ENCODE measurements around the gene SH3RF3. TPM values are rescaled to one million over a fixed set of nuclear protein-coding genes. Genes with fewer than 3 reads are reported as not detected.

SH3RF3 gene
- total RNA-seq, 1 experiment from 2014 or later, result 1.0 TPM

DNA sequence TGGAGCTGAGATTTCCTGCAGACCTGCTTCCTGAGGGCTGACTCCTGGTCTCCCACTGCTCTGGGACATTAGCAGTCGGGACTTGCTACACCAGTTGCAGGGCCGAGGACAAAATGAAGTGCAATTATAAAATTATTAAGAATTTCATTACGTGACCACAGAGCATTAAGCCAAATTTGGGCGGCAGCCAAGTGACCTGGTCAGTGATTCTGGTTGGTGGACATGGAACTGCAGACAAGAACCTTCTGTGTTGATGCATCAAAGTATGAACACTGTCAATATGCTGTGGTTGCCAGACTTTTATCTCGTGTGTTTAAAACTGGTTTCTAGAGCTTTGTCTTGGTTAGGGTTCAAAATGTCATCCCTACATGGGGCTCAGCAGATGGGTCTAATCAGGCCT, 24.8 kb downstream of the SH3RF3 start:
- CTCF ChIA-PET, result no interaction called here
- H3K9me3 Mint-ChIP-seq, result peaks cover 7% of the 10 kb centered on the region; the same call in 1 of the 2 replicates
- H3K4me3 Mint-ChIP-seq, result no peak overlapping the region
- H3K36me3 Mint-ChIP-seq, result no peaks in the 10 kb centered on the region
- ATAC-seq, result no peak
- no peak overlapping the region for H3K27ac Mint-ChIP-seq
- H3K27me3 Mint-ChIP-seq (ENCODE audit: low read depth), result no peaks in the 10 kb centered on the region
- TF ChIP-seq NFATC4 (CRISPR knock-in tag; IDR thresholded peaks at IDR 0.05) (no peak), GTF2I (CRISPR knock-in tag; conservative IDR thresholded peaks at IDR 0.05) (no peak), SMAD3 (CRISPR knock-in tag; IDR thresholded peaks at IDR 0.05; ENCODE audit: borderline replicate concordance) (no peak), CREM (CRISPR knock-in tag; IDR thresholded peaks at IDR 0.05) (no peak), FOXJ3 (CRISPR knock-in tag; IDR thresholded peaks at IDR 0.05; ENCODE audit: borderline replicate concordance) (no peak), ZNF232 (CRISPR knock-in tag; IDR thresholded peaks at IDR 0.05) (no peak), NR3C1 (CRISPR knock-in tag; conservative IDR thresholded peaks at IDR 0.05; ENCODE audit: low read depth) (no peak)
- TF ChIP-seq, protein P1, sequence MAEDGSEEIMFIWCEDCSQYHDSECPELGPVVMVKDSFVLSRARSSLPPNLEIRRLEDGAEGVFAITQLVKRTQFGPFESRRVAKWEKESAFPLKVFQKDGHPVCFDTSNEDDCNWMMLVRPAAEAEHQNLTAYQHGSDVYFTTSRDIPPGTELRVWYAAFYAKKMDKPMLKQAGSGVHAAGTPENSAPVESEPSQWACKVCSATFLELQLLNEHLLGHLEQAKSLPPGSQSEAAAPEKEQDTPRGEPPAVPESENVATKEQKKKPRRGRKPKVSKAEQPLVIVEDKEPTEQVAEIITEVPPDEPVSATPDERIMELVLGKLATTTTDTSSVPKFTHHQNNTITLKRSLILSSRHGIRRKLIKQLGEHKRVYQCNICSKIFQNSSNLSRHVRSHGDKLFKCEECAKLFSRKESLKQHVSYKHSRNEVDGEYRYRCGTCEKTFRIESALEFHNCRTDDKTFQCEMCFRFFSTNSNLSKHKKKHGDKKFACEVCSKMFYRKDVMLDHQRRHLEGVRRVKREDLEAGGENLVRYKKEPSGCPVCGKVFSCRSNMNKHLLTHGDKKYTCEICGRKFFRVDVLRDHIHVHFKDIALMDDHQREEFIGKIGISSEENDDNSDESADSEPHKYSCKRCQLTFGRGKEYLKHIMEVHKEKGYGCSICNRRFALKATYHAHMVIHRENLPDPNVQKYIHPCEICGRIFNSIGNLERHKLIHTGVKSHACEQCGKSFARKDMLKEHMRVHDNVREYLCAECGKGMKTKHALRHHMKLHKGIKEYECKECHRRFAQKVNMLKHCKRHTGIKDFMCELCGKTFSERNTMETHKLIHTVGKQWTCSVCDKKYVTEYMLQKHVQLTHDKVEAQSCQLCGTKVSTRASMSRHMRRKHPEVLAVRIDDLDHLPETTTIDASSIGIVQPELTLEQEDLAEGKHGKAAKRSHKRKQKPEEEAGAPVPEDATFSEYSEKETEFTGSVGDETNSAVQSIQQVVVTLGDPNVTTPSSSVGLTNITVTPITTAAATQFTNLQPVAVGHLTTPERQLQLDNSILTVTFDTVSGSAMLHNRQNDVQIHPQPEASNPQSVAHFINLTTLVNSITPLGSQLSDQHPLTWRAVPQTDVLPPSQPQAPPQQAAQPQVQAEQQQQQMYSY (CRISPR knock-in tag; IDR thresholded peaks at IDR 0.05), result no peak
- TF ChIP-seq, protein P2, sequence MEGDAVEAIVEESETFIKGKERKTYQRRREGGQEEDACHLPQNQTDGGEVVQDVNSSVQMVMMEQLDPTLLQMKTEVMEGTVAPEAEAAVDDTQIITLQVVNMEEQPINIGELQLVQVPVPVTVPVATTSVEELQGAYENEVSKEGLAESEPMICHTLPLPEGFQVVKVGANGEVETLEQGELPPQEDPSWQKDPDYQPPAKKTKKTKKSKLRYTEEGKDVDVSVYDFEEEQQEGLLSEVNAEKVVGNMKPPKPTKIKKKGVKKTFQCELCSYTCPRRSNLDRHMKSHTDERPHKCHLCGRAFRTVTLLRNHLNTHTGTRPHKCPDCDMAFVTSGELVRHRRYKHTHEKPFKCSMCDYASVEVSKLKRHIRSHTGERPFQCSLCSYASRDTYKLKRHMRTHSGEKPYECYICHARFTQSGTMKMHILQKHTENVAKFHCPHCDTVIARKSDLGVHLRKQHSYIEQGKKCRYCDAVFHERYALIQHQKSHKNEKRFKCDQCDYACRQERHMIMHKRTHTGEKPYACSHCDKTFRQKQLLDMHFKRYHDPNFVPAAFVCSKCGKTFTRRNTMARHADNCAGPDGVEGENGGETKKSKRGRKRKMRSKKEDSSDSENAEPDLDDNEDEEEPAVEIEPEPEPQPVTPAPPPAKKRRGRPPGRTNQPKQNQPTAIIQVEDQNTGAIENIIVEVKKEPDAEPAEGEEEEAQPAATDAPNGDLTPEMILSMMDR (IDR thresholded peaks at IDR 0.05), result no peak
- TF ChIP-seq, protein P3, sequence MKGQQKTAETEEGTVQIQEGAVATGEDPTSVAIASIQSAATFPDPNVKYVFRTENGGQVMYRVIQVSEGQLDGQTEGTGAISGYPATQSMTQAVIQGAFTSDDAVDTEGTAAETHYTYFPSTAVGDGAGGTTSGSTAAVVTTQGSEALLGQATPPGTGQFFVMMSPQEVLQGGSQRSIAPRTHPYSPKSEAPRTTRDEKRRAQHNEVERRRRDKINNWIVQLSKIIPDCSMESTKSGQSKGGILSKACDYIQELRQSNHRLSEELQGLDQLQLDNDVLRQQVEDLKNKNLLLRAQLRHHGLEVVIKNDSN (CRISPR knock-in tag; IDR thresholded peaks at IDR 0.05), result no peak
- TF ChIP-seq, protein P4, sequence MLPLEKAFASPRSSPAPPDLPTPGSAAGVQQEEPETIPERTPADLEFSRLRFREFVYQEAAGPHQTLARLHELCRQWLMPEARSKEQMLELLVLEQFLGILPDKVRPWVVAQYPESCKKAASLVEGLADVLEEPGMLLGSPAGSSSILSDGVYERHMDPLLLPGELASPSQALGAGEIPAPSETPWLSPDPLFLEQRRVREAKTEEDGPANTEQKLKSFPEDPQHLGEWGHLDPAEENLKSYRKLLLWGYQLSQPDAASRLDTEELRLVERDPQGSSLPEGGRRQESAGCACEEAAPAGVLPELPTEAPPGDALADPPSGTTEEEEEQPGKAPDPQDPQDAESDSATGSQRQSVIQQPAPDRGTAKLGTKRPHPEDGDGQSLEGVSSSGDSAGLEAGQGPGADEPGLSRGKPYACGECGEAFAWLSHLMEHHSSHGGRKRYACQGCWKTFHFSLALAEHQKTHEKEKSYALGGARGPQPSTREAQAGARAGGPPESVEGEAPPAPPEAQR (CRISPR knock-in tag; IDR thresholded peaks at IDR 0.05), result no peak
- TF ChIP-seq, protein P5, sequence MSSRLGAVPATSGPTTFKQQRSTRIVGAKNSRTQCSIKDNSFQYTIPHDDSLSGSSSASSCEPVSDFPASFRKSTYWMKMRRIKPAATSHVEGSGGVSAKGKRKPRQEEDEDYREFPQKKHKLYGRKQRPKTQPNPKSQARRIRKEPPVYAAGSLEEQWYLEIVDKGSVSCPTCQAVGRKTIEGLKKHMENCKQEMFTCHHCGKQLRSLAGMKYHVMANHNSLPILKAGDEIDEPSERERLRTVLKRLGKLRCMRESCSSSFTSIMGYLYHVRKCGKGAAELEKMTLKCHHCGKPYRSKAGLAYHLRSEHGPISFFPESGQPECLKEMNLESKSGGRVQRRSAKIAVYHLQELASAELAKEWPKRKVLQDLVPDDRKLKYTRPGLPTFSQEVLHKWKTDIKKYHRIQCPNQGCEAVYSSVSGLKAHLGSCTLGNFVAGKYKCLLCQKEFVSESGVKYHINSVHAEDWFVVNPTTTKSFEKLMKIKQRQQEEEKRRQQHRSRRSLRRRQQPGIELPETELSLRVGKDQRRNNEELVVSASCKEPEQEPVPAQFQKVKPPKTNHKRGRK (CRISPR knock-in tag; IDR thresholded peaks at IDR 0.05; ENCODE audit: borderline replicate concordance), result no peak
- H3K4me1 Mint-ChIP-seq, result peaks cover 7% of the 10 kb centered on the region
- POLR2A ChIA-PET, result no interaction called here
- no peak for DNase-seq (ENCODE audit: low spot score)

DNA sequence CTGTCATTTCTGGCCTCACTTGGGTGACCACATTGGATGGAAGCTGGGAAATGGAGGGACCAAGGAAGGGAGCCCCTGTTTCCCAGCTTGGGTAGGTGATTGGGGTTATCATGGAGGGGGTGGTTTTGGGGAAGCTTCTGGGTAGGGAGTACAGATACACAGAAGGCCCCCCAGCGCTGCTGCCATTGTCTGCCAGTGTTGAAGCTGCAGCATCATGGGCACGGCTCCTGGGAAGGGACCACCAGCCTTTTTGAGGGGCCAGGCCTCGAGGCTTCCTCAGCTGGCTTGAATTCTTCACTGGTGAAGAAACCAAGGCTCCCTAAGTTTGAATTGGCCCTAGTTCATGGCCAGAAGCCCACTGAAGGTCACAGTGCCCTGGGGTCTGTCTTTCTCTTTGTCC, 25.2 kb downstream of the SH3RF3 start:
- ATAC-seq, result no peak
- Mint-ChIP-seq H3K27ac (no peak overlapping the region), H3K27me3 (ENCODE audit: low read depth) (no peaks in the 10 kb centered on the region), H3K4me3 (no peak overlapping the region), H3K9me3 (peaks cover 7% of the 10 kb centered on the region; the same call in 1 of the 2 replicates), H3K36me3 (no peaks in the 10 kb centered on the region), H3K4me1 (peaks cover 7% of the 10 kb centered on the region)
- no peak for DNase-seq (ENCODE audit: low spot score)
- POLR2A ChIA-PET, result no interaction called here
- TF ChIP-seq NFYB (CRISPR knock-in tag; conservative IDR thresholded peaks at IDR 0.05; ENCODE audit: low read depth) (no peak), ZNF121 (CRISPR knock-in tag; IDR thresholded peaks at IDR 0.05) (no peak)
- TF ChIP-seq, protein P1 (CRISPR knock-in tag; IDR thresholded peaks at IDR 0.05), result no peak
- CTCF ChIA-PET, result no interaction called here

Measured in WTC11 (cell line).